NCI-H1930 (cell line): ENCODE measurements around the gene ISYNA1.

Source experiments
- DNase-seq, 2 experiments: peaks; one replicate each; lab custom pipeline; 2025; lab: John Stamatoyannopoulos, UW

The ISYNA1 gene

GRCh38 chr19:18437491-18438330, at the start of gene ISYNA1:
Gene ISYNA1 (minus strand): TSS chr19:18438133. CDS start chr19:18437979, 154 bp downstream.
- peak in 1 of 2 experiments; percentile 24 for DNase-seq

GRCh38 chr19:18486746-18487145, 48.8 kb upstream of the ISYNA1 start:
- DNase-seq, result no peak

GRCh38 chr19:18484992-18485391, 47.1 kb upstream of the ISYNA1 start:
- DNase-seq, result no peak

GRCh38 chr19:18483119-18483890, 45.4 kb upstream of the ISYNA1 start:
- no peak for DNase-seq

DNA sequence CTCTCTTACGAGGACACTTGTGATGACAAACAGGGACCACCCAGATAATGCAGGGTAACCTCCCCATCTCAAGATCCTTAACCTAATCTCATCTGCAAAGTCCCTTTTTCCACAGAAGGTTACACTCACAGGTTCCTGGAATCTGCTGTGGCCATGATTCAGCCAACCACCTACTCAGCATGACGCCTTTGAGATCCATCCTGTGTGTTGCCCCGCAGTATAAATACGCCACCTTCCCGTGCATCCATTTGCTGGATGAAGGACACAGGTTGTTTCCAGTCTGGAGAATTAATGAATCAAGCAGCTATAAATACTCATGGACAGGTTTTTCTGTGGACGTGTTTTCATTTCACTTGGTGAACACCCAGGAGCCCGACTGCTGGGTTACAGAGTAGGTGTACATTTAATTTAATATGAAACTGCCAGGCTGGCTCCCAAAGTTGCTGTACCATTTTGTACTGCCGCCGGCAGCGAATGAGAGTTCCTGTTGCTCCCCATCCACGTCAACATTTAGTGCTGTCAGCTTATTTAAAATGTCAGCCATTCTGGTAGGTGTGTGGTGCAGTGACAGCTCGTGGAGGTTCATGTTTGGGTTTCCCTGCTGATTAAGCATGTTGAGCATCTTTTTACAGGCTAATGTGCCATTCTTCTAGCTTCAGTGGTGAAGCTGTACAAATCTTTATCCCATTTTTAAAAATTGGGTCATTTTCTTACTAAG, 43.7 kb upstream of the ISYNA1 start:
- DNase-seq, result no peak

DNA sequence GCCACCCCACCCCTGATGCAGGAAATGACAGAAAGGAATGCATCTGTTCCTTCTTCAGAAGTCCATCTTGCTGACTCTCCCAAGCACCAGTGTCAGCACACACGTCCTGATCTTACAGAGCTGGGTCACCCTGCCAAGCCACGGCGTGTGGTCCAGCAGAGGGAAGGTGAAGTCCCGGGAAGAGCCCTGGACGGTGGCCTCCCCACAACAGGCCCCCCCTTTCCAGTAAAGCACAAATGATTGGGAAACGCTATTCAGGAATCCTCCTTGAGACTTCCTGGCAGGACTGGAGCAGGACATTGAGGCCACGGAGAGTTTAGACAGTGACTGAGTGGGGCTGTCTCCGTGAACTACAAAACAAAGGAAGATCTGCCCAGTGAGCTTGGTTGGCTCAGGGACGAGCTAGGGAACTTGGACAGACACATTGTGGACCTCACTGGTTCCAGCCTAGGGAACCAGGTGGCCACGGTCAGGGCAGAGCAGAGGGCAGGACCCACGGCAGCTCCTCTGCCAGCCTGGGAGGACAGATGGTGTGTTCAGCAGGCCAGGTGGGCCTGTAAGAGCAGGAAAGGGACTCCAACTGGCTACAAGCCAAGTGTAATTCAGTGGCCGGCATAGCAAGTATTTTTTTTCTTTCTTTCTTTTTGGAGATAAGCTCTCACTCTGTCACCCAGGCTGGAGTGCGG, 42.2 kb upstream of the ISYNA1 start:
- DNase-seq, result no peak

- DNase-seq, result no peak
These were observed 40.8 kb upstream of the ISYNA1 start for GRCh38 chr19:18478545-18479311.

DNA sequence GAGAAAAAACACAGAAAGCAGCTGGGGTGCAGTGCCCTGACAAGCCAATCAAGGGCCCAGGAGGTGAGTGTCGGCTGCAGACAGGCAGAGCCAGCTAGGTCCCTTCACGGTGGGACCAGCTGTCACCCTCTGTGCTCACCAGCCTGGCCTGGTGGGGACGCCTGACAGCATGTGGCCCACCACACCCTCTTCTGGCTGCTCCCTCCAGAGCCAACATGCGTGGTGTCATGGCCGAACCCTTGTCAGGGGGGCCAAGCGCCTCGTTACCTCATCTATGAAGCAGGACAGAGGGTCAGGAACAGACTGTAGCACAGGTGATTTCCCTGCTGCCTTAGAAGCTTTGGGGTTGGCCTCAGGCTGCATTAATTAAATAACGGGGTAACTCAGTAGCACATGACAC, 40.0 kb upstream of the ISYNA1 start:
- no peak for DNase-seq

GRCh38 chr19:18477042-18477779, 39.3 kb upstream of the ISYNA1 start:
- DNase-seq, result no peak

DNA sequence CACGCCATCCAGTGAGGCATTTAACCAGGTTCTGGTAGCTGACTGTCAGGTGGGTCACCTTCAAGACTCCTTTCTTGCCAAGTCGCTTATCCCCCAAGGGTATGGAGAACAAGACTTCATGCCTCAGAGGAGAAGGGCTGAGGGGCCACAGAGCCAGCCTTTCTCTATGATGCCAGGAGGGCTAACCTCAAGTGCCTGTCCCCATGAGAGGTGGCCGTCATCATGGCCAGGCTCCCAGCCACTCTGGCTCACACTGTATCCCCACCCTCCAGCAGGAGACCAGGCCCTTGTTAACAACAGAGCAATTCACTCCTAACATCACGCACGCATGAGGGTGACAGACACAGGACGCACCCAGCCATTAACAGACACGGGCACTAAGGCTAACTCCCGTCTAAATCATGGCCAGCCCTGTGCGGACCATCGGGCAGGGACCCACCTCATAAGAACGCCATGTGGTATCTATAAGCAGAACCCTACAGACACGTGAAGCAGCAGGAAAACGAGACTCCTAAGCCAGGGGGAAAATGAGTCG, 38.6 kb upstream of the ISYNA1 start:
- no peak for DNase-seq

DNA sequence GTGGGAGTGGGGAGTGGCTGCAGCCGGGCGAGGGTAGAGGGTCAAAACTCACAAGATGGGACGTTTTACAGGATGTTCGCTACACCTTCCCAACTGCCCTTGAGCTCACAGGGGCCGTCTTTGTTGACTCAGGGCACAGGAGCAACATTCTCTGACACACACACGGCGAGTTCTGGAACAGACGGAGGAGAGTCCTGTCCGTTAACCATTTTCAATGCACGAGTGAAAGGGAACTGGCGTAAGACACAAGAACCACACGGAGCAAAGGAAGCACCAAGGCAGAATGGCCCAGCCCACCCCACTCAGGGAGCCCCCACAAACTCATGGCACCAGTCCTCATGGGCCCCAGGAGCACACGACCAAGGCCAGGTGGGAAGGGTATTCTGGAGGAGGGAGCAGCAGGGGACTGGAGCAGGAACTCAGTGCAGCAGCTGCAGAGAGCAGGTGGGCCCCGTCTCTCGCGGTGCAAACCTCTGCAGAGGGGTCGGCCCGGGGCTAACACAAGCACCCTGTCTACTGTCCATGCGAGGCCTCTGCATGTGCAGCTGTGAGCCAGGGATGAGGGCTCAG, 37.9 kb upstream of the ISYNA1 start:
- DNase-seq, result no peak

DNA sequence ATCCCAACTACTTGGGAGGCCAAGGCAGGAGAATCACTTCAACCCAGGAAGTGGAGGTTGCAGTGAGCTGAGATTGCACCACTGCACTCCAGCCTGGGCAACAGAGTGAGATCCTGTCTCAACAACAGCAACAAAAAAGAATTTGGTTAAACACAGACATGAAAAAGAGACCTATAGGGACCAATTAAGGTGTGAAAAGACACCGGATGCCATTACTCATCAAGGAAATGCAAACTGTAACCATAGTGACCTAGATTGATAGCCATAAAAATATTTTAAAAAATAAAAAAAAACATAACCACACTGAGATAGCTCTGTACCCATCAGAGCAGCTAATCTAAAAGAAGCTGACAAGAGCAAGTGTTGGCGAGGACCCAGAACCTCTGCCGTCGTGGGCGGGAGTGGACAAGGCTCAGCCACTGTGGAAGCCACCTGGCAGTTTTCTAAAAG, 37.1 kb upstream of the ISYNA1 start:
- no peak for DNase-seq

- DNase-seq, result no peak
These were observed 36.5 kb upstream of the ISYNA1 start for GRCh38 chr19:18474366-18474887.

DNA sequence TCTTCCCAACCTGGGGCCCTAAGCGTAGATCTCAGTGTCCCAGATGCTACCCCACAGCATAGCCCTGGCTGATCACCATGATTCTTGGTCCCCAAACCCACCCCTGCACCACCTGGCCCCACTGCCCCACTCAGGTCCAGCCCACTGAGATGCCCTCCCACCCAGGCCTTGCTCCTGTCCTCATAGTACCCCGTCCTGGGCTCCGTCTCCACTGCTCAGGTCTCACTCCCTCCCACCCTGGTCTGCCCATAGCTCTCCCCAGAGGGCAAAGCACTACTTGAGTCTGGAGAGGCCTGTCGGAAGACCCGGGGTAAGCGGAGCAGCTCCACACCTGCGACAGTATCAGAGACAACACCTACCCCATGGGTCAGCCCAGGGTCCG, 35.8 kb upstream of the ISYNA1 start:
- DNase-seq, result no peak

DNA sequence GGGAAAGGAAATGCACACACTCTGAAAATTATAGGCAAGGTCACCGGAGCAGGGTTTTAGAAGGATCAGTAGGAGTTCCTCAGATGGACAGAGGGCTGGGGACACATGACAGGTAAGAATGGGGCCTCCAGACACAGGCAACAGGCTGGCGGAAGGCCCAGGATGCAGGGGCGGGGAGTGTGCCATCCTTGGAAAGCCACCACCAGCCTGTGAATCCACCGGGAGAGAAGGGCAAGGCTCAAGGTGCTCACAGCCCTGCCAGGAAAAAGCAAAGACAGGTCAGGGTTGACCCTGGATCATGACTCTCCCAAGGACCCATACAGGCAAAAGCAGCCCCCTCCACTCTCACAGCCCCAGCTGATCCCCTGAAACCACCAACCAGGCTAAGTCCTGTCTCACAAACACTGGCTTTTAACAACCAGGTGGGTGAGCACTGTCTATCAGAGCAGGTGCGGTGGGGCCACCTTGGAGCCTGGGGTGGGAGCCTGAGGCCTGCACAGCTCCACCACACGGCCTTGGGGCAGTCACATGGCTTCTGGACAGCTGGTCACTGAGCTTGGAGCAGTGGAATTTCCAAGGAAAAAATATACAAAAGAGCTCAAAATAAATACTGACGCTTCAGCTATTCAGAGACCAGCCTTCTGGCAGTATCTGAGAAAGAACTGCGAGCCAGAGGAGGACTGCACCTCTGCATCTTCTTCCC, 35.2 kb upstream of the ISYNA1 start:
- no peak for DNase-seq

DNA sequence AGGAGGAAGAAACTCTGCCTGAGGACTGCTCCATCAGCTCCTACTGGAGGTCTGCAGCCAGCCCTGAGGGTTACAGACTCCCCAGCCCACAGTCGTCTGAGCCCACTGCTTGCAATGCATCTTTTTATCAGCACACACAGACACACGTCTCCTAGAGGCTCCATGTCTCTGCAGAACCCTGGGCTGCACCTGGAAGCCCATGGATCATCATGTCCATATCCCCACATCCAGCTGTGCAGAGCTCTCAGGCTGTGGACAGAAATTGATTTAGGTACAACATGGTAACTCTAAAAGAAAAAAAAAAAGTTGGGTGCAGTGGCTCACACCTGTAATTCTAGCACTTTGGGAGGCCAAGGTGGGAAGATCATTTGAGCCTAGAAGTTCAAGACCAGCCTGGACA, 32.9 kb upstream of the ISYNA1 start:
- no peak for DNase-seq

- peak in 1 of 2 experiments; percentile 1 for DNase-seq
These were observed 31.3 kb upstream of the ISYNA1 start for GRCh38 chr19:18469069-18469846.

- no peak for DNase-seq
These were observed 30.6 kb upstream of the ISYNA1 start for GRCh38 chr19:18468517-18468916.
